DLD1 (cell line): ENCODE data around the gene TCF7L2.

Experiments
- in situ Hi-C: cut with HindIII; loops from 2 replicates; pipeline ENCODE4 v1.10.0; 2017; ENCODE audit warnings: low sequenced_read_pairs

The TCF7L2 gene

GRCh38 chr10:113207924-113208323 is 257.9 kb downstream of the TCF7L2 start:
- in situ Hi-C loops, result no loop called here

GRCh38 chr10:113213035-113213434 is 263.0 kb downstream of the TCF7L2 start:
- in situ Hi-C loops, result no loop called here

DNA sequence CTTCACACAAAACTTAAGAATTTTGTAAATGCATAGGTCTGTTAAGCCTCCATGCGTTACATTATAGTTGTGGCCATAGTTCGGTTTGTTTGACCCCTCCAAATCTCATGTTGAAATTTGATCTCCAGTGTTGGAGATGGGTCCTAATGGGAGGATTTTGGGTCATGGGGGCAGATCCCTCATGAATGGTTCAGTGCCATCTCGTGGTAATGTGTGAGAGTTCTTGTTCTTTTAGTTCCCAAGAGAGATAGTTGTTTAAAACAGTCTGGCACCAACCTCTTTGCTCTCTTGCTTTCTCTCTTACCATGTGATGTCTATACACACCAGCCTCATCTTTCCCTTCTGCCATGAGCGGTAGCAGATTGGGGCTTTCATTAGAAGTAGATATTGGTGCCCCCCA is 264.3 kb downstream of the TCF7L2 start:
- in situ Hi-C loops, result no loop called here

GRCh38 chr10:113216102-113216501 is 266.1 kb downstream of the TCF7L2 start:
- in situ Hi-C loops, result no loop called here
